Ramos (cell line): ENCODE results near the gene ERG28.
"Not testable (repeated sequence)": the region's sequence is repeated elsewhere in the genome, so short reads cannot be mapped to it uniquely, and the experiment has no call there.

Experiments used
- in situ Hi-C: fragments of 300-500 bp; cut with MboI; formaldehyde crosslinking; loops from one replicate; pipeline ENCODE4 v1.14.3; 2022; ENCODE audit warnings: low sequenced_read_pairs; ENCODE audit not compliant: unreplicated experiment

The ERG28 gene

GRCh38 chr14:75630695-75631452 is 29.8 kb downstream of the ERG28 start:
- in situ Hi-C loops, result no loop called here

DNA sequence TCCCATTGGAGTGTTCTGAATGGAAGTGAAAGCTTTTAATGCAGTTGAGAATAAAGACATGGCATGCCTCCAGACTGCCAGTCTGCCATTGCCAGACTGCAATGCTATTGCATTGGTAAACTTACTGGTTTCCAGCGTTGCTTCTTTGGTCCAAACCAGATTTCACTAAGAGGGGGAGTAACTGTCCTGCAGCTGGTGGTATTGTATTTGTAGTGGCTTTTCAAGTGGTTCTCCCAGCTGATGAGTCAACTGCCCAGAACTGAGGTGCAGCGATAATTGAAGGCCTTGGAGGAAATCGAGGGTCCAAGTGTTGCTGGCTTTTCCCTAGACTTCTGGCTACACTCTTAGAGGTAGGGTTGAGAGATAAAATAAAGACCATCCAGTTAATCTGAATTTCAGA is 31.9 kb downstream of the ERG28 start:
- in situ Hi-C loops, result no loop called here

DNA sequence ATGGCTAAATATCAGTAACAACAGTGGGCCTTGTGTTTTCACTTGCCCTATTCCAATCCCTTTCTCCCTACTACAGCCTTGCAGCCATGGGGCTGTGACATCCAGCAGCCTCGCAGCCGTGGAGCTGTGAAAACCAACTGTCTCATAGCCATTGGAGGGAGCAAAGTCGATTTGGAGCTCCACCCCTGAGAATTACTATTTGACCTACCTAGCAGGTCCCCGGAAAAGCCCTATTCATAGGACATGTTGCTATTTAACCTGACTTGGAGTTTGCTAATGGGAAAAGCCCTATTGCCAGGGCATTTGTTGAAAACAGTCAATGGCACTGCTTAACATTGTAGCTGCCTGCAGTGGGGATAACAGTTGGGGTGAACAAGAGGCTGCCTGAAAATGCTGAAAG is 33.3 kb downstream of the ERG28 start:
- in situ Hi-C loops, result no loop called here

DNA sequence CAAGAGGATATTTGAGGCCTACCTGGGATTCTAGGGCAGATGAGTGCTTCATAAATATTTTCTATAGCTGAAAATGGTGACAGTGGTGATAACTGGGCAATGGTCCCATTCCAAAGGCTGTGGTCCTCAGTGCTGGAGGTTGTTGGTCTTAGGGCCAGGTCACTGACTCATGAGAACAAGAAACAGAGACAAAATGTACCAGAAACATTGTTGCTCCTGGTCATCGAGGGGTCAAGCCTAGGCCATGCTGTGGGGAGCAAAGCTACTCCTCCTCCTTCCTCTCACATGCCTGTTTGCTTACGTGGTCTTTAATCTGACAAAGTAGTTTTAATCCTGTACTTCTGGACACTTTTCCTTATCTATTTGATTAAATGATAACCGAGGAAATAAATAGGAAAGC is 33.8 kb downstream of the ERG28 start:
- in situ Hi-C loops, result no loop called here

DNA sequence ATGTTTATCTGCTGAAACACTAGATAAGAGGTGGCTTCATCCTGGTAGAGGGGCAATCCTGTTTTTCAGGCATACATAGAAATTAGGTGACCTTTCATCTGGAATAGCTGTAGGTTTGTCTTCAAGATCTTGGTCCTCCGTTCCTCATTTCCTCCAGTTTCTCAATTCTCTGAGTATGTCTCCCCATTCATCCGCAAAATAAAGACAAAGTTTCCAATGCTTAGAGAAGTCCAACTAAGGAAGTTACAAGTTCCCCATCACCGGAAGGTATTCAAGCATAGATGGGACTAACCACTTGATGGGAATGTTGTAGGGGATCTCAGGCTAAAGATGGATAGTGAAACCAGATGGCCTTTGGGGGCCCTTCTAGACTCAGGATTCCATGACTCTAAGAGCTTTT is 34.3 kb downstream of the ERG28 start:
- in situ Hi-C loops, result no loop called here

- in situ Hi-C loops, result no loop called here
Observed at GRCh38 chr14:75625034-75625433, 35.6 kb downstream of the ERG28 start.

- in situ Hi-C loops, result no loop called here
Observed at GRCh38 chr14:75619548-75619947, 41.1 kb downstream of the ERG28 start.

DNA sequence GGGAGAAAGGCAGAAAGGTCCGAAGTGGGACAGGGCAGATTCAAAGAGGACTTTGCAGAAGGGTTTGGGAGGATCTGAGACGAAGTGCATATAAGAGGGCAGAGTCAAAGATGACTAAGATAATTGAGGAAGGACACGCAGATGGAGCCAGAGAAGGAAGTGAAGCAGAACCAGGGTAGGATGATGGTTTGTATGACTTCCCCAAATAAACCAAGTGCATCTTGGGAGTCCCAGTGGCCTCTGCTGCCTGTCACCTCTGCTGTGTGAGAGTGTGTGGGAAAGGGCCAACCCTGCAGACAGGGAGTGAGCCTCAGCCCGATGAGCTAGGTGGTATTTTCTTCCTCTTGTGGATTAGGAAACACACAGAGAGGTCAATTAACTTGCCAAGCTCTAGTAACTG is 45.5 kb downstream of the ERG28 start:
- in situ Hi-C loops, result no loop called here

DNA sequence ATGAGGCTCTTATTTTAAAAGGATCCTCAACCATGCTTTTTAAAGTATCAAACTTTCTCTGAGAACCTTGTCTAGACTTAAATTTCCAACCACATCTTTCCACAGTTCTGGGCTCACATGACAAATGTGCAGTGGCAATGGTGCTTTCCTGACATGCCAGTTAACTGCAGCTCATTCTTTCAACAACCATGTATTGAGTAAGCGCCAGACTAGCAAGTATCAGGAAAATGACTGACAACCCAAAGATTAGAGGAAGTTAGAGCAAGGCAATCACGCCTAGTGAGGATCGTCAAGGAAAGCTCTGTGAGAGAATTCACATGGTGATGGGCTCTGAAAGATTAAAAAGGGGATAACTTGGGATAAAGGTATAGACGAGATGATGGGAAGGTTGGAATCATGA is 46.5 kb downstream of the ERG28 start:
- in situ Hi-C loops, result no loop called here

DNA sequence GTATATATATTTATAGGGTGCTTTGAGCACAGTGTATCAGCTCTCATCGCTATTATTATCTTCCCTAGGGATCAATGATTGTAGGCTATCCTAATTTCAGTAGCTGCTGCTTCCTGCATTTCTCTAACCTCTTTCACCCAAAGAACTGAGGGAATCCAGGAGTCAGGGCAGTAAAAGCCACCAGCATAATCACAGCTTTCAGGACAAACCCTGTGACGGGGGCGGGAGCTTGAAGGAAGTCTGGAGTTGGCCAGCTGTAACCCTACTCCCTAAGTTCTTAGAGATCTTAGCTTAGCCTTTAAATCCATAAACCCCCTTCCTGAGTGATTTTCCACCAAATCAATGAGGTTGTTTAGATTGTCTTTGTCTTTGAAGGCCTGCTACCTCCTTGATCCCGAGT is 48.5 kb downstream of the ERG28 start:
- in situ Hi-C loops, result no loop called here

DNA sequence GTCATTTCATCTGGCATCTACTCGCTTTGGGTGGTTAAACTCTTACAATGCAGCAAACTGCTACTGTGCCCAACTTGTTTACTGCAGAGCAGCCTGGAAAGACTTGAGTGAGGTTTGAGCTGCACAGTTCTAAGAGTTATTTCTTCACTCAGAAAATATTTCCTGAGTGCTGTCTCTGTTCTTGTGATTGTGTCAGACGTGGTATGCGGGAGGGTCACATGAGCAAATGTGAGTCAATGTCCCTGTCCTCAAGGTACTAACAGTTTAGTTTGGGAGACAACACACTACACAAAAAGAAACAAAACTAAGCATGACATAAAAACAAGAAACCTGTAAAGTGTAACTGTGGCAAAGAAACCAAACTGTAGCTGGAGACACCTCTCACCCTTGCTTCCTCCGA is 49.8 kb downstream of the ERG28 start:
- in situ Hi-C loops, result no loop called here

DNA sequence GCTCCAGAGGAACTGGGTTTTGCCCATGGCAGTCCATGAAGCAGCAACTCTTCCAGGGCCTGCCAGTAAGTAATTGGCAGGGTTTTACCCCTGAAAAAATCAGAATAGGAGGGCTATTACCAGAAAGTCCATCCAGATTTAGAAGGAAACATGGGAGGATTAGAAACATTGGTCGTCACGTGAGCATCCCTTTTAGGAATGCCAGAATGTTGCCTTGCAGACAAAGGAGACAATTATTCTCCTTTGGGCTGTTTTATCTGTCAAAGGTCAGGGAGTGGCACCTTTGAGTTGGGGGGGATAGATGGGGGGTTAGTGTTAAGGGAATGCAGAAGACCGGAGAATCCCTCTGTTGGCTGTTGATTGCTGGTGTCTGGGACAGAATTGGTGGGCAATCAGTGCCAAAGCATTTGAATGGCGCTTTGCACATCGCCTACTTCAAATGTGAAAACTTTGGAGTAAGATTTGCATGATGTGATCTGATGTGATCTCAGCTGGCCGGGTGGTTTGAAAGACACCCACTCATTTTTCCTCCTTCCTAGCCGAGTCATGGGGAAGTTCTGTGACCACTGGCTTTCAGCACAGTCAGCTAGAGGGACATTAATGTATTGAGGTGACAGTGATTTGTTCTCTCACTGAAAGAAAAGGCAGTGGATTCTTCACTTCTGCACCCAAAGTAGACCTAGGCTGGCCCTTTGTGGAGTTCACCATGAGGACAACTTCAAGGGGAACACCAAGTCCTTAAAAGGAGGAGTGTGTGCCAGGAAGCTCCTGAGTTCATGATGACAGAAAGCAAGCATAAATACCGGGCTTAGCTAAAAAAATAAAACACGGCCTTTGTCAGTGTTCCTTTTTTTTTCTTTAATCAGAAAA is 50.8 kb downstream of the ERG28 start:
- in situ Hi-C loops, result no loop called here

- in situ Hi-C loops, result no loop called here
Observed at GRCh38 chr14:75609116-75609515, 51.6 kb downstream of the ERG28 start.

- in situ Hi-C loops, result no loop called here
Observed at GRCh38 chr14:75607842-75608640, 52.6 kb downstream of the ERG28 start.

DNA sequence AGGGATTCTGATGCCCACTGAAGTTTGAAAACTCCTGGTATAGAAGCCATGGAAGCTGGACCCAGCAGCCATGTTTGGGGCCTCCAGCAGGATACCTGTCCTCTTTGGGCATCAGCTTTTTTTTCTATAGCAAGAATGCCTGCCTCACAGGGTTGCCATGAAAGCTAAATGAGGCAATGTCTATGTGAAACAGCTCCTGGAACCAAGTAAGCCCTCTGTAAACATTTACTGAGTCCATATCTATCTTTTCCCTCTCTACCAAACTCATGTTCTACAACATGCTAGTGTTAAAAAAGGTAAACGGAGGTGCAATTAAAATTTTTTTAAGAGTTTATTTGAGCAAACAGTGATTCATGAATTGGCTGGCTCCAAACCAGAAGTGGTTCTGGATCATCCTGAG is 53.6 kb downstream of the ERG28 start:
- in situ Hi-C loops, result no loop called here

DNA sequence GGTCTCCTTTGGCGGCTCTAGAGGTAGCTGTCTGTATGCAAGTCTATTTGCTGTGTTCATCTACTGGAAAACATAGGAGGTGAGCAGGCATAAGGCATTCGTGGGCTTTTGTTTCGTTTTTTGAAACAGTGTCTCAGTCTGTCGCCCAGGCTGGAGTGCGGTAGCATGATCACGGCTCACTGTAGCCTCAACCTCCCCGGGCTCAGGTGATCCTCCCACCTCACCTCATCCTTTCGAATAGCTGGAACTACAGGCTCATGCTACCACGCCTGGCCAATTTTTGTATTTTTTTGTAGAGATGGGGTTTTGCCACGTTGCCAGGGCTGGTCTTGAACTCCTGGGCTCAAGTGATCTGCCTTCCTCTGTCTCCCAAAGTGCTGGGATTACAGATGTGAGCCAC is 54.8 kb downstream of the ERG28 start:
- in situ Hi-C loops, result no loop called here

DNA sequence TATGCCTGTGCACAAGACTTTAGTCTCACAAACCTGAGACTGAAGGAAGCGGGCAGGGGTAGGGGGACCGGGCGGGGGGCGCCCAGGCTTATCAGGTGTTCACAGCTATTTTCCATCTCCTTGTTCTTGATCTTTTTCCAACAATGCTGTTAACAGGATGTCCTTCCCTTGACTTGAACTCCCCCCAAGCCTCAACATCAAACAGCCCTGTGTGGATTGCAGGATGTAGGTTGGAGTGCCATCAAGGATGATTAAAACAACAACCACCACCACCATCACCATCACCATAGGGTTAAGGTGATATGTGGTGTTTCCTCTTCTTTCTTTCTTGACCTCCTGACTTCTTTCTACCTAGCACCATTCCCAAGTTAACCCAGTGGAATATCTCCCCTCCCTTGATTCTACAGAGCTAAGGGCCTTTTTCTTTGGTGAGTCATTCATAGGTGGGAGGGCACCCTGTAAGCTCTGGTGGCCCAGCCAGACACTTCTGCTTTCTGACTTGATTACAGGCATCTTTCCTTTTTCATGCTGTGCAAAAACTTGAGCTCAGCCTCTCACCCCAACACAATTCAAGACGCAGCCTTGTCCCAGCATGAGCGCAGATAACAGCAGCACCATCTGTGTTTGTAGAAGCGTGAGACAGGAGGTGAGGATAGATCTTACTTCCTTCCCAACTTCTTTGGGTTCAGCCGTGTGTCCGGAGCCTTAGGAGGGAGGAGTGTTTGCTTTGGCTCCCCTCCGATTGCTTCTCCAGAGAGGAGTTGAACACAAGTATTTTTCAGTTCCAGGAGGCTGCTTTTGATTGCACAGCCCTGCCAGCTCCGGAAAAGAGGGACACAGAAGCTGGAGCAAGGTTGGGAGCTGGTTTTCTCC is 55.5 kb downstream of the ERG28 start:
- in situ Hi-C loops, result no loop called here

- in situ Hi-C loops, result no loop called here
Observed at GRCh38 chr14:75602503-75602902, 58.2 kb downstream of the ERG28 start.

- in situ Hi-C loops, result not testable (repeated sequence)
Observed at GRCh38 chr14:75601061-75601460, 59.6 kb downstream of the ERG28 start.

- in situ Hi-C loops, result not testable (repeated sequence)
Observed at GRCh38 chr14:75600100-75600499, 60.6 kb downstream of the ERG28 start.
